HG02938 (cell line): ENCODE results near the gene MPRIP.
"Not testable (repeated sequence)": the region's sequence is repeated elsewhere in the genome, so short reads cannot be mapped to it uniquely, and the experiment has no call there.

ENCODE experiments used
- ATAC-seq: cut with Tn5 transposase; IDR thresholded peaks from one replicate; pipeline ENCODE4 v1.9.1; 2021; ENCODE audit warnings: mild to moderate bottlenecking, moderate library complexity; ENCODE audit not compliant: unreplicated experiment

The MPRIP gene

DNA sequence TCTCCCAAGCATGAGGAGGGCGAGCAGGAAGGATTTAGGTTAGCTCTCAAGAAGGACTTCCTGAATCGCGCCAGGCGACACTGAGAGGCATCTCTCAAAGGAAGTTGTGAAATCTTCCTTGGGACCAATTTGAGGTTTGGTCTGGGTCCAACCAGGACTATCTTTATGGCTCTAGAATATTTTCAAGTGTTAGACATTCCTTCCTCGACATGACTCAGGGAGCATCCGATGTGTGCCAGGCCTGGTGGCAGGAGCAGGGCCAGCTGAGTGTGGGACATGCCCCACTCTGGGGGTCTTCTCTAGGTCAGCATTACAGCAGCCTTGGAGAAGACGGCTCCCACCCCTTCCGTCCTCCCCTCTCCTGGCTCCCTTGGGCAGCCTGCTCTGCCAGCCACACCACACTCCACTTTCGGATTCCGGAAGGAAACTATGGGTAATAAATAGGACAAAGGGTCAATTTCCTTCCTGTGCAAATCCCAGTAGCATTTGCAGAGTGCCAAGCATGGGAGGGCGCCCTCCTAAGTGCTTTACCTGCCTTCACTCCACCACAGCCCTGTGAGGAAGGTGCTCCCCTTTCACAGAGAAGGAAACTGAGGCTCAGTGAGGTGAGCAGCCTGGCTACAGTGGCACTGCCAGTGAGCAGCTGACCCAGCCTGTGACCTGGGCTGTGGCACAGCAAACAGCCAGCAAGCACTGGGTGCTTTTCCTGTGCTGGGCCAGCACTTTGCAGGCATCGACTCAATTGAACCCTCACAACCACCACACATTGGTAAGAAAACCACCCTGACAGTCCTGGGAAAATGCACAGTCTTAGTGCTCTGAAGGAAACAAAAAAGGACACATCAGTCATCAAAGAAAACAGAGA is 31.0 kb upstream of the MPRIP start:
- ATAC-seq, result not testable (repeated sequence)

DNA sequence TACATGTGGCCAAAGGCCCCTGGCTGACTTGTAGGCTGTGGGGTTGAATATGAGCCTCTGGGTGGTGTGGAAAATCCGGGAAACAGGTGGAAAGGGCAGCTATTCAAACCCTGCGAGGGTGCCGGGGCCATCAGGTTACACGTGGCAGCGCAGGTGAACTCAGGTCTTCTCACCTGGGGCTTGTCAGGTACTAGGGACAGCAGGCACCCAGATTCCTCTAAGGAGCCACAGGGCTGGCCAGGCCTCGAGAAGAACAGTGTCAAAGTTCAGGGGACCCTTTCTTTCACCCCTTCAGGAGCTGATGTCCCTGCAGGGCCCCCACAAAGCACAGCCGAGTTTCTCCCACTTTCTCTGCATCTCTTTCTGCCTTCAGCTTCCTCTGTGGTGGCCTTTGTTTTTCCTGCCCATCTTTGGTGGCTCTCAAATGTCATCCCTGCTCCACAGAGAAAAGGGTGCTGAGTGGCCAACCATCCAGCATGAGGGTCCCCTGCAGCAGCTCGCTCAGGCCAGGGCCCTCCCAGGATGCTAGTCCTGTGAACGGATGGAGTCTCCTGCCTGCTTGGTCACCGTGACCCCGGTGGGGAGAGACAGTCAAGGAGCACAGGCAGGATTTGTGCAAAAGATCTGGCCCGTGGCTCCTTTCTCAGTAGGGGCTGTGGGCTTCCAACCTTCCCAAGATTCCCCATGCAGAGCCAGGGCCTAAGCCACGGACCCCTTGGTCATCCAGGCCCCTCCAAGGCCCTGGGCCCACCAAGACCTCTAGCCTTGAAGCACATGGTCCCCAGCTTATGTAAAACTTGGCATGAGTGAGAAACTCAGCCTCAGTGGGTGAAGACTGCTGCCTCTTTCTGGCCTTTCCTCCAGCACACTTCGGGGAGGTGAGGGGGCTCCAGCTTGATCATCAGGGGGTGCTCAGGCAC is 28.2 kb upstream of the MPRIP start:
- ATAC-seq, result not testable (repeated sequence)

DNA sequence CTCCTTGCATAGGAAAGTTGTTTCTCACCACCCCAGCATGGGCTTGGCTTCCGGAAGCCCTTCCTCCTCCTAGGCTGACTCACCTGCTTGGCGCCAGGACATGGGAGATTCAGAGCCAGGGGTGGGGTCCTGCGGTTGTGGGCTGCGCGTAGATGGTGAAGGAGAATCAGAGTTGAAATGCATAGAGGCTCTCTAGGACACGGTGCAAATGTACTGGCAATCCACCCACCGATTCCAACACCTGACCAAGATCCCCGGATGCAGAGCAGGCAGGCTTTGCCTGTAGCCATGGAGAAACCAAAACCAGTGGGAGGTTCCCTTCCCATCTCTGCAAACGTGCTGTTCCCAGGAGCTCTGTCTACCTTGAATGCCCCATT is 27.5 kb upstream of the MPRIP start:
- ATAC-seq, result not testable (repeated sequence)

DNA sequence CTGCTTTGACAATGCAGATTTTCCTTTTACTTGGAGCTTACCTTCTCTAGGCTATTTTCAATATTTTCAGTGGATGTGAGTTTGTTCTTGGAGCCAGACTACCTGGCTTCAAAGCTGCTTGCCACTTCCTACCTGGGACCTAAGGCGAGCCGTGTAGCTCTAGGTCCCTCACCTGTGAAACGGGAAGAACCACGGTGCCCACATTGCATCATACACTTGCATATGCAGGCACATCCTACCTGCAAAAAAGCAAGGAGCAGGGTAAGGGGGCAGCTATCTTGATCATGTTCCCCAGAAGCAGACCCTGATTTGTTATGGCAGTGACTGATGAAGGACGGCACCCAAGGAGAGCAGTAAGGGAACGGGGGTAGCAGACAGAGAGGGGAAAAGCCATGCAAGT is 27.0 kb upstream of the MPRIP start:
- ATAC-seq, result no peak

DNA sequence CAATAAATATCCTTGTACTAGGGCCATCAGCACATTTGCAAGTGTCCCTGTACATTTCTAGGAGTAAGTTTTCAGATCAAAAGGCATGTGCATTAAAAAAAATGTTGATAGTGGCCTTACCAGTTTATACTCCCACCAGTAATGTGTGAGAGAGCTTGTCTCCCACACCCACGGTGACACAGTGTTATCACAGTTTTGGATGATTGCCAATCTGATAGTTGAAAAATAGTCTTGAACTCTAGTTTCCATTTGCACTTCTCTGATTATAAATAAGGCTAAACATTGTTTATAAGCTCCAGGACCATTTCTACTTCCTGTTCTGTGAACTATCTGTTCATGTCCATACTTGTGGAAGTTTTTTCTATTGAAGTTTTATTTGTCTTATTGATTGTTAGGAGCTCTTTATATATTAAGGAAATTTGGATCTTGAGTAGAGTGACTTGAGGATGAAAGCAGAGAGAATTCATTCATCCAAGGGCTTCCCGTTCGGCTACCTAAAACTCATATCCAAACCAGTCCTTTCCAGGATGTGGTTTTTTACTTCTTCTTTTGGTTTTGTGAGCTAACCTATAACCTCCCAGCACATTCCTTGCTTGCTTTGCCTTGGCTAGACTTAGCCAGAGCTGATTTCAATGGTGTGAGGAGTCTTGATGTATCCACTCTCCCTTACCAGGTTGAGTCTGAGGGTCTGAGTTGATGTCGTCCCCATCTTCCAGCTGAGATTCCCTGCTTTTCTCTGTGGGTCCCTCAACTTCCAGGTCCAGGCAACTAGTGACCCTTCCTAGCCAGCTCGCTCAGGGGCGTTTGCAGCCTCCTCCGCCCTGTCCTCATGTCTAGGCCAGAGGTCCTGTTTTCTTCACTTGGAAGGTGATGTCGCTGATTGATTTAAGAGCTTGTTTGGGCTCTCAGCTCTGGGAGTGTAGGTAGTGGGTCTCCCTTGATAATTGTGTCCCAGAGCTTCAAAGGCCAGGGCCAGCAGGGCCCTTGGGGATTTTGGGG is 25.8 kb upstream of the MPRIP start:
- not testable (repeated sequence) for ATAC-seq

DNA sequence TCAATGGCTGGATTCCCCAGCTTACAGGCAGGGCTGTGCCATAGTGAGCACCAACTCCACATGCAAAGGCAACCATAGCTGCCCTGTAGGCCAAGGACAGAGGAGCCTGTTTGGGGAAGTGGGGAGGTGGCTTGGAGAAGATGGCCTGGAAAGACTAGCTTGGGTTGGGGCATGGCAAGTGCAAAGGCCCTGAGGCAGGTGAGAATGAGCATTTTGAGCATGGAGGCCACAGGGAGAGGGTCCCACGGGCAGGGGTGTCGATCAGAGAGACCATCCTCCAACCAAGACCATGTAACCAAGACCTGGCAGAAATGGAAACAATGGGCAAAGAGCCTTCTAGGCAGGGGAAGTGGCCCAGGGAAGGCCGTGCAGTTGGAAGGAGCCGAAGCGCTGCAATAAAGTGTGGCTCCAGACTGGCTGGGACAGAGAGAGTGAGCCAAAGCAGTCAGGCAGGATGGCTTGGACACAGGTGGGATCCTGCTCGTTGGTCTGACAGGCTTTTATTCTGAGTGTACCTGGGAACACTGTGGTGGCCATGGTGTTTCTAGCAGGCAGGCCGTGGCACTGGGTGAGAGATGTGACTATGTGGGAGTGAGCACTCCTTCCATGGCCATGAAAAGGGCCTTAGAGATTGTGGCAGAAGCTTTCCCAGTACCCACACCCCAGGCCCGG is 24.8 kb upstream of the MPRIP start:
- ATAC-seq, result no peak

DNA sequence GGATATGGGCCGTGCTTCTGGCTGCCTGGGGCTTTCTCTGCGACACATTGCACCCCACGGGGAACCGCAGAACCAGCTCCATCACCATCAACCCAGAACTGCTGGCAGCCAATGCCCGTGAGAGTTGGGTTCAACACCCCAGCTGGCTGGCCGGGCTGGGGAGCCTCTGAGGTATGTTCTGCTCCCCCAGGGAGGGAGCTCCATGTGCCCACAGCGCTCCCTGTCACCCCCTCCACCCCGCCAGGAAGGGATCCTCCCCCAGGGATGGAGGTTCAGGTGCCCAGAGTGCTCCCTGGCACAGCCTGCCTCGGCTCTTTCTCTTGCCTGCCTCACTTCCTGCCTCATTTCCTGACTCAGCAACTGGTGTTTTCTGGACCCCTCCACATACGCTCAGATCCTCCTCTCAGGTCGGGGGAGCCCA is 24.2 kb upstream of the MPRIP start:
- no peak for ATAC-seq

DNA sequence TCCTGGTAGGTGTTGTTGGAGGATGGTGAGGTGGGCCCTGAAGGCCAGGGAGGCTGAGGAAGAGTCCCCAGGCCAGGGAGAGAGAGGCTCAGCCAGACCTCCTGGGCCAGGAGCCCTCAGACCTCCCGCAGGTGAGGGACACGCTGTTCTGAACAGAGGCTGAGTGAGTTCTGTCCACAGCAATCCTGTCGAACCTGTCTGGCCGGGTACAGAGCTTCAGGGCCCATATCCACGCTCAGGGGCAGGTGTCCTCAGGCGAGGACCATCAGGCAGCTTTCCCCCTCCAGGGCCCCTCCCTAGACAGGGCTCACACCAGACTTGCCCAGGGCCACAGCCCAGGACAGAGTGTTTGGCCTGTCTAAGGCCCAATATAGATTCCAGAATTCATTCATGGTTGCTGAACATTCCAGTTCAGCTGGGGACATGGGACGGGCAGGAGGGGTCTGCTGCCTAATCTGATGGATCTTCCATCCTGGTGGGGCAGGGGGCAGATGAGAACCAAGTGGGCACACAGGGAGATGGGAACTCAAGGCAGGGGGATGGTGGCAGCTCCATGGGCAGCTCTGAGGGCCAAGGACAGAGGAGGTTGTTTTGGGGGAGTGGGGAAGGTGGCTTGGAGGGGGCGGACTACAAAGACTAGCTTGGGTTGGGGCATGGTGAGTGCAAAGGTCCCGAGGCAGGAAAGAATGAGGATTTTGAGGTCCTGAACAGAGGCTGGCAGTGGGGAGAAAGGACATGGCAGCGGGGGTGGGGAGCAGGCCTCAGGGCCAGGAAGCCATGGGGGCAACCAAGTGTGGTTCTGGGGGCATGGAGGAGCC is 23.4 kb upstream of the MPRIP start:
- no peak for ATAC-seq

DNA sequence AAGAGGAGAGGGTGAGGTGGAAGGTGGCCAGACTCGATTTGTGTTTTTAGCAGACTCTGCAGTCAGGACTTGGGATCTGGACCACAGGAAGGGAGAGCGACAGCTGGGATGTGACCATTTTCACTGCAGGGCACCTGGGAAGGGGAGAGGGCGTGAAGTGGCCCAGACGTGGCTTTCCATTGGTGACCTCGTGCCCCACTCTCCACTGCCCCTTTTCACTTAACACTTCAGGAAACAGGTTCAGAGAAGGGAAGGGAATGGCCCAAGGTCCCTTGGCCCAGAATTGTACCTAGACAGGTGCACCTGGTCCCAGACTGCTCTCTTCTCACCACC is 22.9 kb upstream of the MPRIP start:
- no peak for ATAC-seq

DNA sequence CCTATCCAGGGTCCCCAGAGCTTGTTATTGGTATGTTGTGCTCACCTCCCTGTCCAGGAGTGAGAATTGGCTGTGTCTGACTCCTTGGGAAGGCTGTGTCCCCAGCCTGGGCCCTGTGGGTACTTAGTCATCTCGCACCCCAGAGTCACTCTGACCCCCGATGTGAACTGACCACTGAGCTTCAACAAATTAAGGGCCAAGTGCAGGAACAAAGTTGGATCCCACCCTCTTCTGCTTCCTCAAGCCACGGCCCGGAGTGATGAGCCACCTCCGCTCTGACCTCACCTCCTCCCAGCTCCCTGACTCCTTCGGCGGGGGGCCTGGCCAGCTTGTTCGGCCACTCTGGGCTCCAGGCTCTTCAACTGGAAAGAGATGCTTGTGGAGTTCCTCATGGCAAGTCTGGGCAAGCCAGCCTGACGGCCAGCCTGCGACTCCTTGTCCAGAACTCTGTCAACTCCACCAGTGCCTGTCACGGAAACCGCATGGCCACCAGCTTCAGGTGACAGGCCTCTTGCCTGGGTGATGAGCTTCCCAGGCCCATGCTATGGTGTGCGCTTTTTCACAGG is 22.3 kb upstream of the MPRIP start:
- ATAC-seq, result no peak

DNA sequence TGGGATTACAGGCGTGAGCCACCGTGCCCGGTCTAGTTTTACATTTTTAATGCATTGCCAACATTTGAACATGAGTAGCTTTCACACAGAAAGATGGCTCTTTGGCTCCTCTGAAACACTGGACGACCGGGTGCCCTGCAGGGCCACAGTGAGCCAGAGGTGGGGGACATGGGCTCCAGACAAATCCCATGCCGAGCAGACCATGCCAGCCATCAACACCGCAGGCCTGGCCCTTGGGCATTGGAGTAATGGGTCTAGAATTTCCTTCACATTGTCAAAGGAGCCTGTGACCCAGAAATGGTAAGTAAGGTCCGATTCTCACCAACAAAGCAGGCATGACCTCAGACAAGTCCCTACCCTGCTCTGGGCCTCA is 21.4 kb upstream of the MPRIP start:
- no peak for ATAC-seq

DNA sequence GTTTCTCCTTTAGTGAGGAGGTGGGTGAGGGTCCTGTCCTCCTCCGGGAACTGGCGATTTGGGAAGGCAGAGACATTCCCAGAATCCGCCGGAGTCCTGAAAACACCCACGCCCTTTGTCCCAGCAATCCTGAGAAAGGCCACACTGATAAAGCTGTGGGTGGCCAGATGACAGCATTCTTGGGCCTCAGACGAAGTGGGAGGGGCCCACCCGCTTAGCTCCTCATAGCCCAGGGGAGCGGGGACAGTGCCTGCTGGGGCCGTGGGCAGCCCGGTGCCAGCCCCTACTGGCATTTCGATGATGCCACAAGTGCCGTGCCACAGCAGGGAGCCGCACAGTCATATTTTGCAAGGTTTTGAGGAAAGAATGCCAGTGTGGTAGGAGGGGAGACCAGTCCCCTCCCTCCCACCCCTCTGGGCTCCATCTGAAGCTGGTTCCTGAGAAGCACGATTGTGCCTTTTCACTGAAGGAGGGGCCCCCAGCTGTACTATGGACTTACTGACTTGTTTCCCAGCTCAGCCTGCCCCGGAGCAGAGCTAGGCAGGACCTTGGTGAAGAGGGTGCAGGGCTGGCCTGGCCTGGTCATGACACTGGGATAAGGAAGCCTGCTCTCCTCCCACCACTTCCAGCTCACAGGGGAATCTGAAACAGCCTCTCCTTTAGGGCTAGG is 20.9 kb upstream of the MPRIP start:
- no peak for ATAC-seq

DNA sequence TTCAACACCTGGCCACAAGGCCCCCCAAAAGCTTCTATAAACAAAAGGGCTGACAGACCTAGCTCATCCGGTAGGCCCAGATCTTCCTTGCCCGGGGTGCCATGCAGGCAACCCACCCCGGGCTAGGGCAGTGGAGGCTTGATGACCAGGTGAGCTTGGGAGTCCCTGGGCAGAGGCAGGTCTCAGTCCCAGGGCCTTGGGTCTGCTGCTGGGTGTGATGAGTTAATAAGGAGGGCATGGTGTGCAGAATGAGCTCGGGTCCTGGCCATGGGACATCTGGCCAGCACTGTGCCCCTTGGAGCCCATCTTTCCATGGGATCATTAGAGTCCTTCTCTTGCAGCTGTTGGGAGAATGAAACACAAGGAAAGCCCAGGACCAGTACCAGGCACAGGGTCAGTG is 20.2 kb upstream of the MPRIP start:
- ATAC-seq, result no peak

DNA sequence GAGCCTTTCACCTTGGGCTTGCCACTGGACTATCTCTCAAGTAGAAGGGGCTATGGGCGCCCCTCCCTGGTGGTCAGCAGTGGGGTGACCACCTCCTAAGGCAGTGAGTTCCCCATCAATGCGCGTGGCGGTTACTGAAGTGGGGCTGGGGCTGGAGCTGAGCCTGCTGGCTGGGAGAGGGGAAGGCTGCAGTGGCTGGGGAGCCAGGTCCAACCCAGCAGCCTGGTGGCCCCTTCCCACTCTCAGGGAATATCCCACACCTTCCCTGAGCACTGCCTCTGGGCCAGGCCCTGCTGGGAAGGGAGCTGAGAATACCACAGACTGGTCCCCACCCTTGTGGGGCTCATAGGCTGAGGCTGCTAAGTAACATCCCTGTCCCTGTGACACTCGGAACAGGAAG is 19.8 kb upstream of the MPRIP start:
- no peak for ATAC-seq

DNA sequence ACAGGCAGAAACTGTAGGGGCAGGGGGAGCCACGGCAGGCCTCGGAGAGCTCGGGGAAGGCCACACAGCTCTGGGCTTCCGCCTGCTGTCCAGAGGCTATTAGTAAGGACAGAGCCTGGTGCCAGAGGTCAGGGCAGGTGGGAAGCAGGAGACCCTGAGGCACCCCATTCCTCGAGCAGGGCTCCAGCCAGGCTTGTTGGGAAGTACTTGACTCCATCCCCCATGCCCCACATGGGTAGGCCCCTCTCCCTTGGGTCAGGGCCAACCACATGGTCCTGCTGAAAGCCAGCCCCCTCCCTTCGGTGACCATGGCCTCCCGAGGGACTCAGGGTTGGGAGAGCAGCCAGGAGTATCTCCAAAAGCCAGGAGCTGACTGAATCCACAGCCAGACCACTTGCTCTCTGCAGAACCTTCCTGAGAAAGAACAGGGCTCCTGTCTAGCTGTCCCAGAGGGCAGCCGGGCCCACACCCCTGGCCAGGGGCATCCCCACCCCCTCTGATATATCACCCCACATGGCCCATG is 17.4 kb upstream of the MPRIP start:
- ATAC-seq, result no peak

DNA sequence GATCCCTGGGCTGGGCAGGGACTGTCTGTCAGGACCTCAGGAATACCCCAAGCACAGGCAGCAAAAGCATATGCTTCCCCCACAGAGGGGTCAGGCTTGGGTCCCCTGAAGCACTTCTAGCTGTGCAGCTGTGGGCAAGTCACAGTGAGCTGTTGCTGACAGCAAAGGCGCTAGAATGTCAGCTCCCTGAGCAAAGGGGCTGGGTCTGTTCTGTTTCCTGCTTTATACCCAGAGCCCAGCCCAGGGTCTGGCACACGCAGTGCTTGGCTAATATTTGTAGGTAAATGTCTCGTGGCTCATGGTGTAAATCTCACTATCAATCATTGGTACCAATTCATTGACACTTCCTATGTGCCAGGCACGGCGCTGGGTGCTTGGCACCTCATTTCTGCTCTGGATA is 16.6 kb upstream of the MPRIP start:
- ATAC-seq, result no peak

DNA sequence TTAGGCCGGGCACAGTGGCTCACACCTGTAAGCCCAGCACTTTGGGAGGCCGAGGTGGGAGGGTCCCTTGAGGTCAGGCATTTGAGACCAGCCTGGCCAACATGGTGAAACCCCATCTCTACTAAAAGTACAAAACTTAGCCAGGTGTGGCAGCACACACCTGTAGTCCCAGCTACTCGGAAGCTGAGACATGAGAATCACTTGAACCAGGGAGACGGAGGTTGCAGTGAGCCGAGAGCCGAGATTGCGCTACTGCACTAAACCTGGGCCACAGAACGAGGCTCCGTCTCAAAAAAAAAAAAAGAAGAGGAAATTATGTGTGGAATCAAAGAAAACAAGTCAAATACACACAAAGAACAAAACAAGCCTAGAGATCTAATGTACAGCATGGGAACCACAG is 16.1 kb upstream of the MPRIP start:
- no peak for ATAC-seq

DNA sequence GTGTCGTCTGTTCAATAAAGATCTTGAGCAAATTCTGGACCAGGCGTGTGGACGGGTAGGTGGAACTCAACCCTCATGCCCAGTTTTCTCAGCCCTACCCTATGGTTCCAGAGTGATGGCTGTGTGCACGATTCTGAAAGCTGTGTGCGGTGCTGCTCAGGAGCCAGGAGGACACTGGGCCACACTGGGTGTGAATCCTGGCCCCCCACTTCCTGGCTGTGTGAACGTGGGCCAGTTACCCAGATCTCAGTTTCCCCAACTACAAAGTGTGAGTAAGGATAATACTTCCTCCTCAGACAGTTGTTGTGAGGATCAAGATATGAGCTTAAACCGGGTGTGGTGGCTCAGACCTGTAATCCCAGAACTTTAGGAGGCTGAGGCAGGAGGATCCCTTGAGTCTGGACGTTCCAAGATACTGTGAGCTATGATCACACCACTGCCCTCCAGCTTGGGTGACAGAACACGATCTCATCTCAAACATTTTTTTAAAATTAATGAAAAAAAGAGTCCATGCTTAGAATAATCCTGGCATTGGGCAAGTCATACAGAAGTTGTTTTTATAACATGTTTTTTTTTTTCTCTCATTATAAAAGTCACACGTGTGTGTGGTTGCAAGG is 14.7 kb upstream of the MPRIP start:
- no peak for ATAC-seq
